ENCODE data around the gene RUVBL1.

Gene RUVBL1

DNA sequence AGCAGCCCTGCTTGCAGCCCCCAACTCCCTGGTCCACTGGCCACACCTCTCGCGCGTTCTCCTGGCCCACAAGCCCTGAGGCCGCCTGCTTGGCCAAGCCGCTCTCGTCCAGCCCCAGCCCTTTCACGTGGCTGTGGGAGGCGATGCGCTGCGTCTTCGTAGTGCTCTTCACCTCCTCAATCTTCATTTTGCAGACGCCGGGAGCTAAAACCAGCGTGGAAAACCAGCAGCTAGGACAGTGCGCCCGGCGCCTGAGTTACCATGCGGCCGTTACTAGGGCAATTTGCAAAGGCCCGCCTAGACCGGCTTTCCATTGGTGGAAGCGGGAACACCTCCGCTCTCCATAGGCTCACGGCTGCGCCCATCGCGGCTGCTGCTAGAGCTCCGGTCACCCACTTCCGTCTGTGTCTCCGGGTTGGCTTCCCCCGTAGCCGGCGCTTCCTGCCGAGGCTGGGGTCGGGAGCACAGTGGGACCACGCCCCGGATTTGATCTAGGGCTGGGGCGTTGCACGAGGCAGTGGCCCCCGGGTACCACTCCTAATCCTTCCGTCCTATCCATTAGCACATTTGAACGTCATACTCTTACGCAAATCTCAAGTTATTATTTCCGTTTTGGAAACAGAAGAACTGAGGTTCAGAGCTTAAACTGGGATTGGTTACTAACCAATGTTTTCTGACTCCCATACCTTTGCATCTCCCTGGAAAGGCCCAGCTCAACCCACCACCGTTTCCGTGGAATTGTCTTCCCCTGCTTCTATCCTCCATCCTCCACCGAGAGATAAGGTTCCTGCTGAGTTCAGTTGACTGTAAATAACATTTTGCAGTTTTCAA, at the start of gene RUVBL1:
Gene RUVBL1, minus strand, starts transcription at position 275 of the 831 bp plus-strand sequence. Its CDS starts 88 bp downstream, at position 187.
- H3K4me3 ChIP-seq (ENCODE audit: low read depth, low read length) = peak within 1 kb of the TSS; percentile 98

DNA sequence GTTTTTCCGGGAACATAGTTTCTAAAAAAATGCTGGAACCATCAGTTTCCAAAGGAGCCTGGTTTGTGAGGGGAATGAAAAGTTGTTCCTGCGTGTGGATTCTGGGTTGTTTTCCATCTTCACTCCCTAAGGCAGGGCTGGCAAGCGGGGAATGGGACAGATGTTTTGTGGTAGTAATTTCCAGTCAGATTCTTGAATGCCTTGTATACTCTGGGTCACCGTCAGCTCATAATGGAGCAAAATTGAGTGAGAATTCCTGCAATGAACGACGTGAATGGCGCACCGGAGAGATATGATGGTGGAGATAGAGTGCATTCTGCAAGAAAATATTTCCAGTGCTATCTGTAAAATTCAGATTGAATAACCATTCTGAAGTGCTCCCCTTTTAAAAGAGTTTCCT, 49.6 kb upstream of the RUVBL1 start:
- no peak overlapping the region for H3K4me3 ChIP-seq (ENCODE audit: low read depth, low read length)

DNA sequence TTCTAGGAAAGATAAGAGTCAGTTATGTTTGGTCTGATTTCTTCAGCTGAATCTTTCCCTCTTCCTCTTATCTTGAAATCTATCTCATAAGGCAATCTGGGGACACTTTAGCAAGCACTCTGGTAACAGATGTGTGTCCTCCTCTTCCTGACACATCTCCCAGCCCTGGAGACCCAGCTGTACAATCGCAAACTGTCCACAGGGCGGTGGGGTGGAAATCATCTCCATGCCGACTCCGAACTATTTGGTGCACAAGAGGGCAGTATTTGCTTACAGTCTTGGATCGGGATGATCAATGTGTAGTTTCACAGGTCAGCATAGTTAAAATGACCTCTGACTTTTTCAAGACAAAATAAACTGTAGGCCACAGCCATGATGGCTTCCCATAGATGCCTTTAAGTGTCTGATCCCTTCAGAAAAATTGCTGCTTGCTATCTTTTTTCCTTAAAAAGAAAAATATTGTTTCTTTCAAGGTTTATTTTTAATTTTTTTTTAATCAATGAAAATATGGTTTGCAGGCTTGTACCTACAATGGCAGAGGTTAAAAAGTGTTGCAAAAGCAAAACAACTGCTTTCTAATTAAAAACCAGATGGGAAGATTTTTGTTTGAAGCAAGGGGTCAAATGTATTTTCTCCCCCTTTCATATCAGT, 47.4 kb upstream of the RUVBL1 start:
- no peak overlapping the region for H3K4me3 ChIP-seq (ENCODE audit: low read depth, low read length)

- H3K4me3 ChIP-seq (ENCODE audit: low read depth, low read length) = no peak overlapping the region
These were observed 45.2 kb upstream of the RUVBL1 start for GRCh38 chr3:128168836-128169235.

- H3K4me3 ChIP-seq (ENCODE audit: low read depth, low read length) = no peak overlapping the region
These were observed 44.5 kb upstream of the RUVBL1 start for GRCh38 chr3:128167973-128168674.

- H3K4me3 ChIP-seq (ENCODE audit: low read depth, low read length) = no peak overlapping the region
These were observed 44.0 kb upstream of the RUVBL1 start for GRCh38 chr3:128167646-128167972.

DNA sequence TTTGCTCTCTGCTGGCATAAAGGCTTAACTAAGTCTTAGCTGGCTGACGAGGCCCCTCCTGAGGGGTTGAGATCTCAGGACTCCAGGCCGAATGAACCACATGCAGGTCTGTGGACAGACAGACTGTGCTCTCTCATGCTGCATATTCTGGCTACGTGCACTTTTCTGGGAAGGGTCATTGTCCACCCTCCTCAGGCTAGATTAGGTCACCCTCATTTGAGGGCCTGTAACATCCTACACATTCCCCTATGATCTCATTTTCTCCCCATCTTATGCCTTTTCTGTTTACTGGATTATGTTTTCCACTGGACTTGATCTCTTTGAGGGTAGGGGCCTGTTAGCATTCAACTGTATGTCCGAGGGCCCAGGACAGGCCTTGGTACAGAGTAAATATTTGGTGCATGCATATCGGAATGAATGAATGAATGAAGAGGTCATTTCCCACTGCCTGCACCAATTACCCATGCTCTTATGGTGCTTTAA, 43.4 kb upstream of the RUVBL1 start:
- no peak overlapping the region for H3K4me3 ChIP-seq (ENCODE audit: low read depth, low read length)

- H3K4me3 ChIP-seq (ENCODE audit: low read depth, low read length) = no peak overlapping the region
These were observed 39.8 kb upstream of the RUVBL1 start for GRCh38 chr3:128163432-128163831.

- no peak overlapping the region for H3K4me3 ChIP-seq (ENCODE audit: low read depth, low read length)
These were observed 37.0 kb upstream of the RUVBL1 start for GRCh38 chr3:128160661-128161060.

GRCh38 chr3:128155616-128156360, 32.2 kb upstream of the RUVBL1 start:
- H3K4me3 ChIP-seq (ENCODE audit: low read depth, low read length) = no peak overlapping the region

DNA sequence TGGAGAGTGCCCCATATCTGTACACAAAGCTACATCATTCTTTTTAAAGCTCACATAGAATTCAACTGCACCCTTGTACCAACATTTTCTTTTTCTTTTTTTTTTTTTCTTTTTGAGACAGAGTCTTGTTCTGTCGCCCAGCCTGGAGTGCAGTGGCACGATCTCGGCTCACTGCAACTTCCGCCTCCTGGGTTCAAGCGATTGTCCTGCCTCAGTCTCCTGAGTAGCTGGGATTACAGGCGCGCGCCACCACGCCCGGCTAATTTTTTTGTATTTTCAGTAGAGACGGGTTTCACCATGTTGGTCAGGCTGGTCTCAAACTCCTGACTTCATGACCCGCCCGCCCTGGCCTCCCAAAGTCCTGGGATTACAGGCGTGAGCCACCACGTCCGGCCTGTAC, 30.7 kb upstream of the RUVBL1 start:
- peak overlapping the region; percentile 89 for H3K4me3 ChIP-seq (ENCODE audit: low read depth, low read length)

- peak within 1 kb of the TSS; percentile 89 for H3K4me3 ChIP-seq (ENCODE audit: low read depth, low read length)
These were observed 29.8 kb upstream of the RUVBL1 start, which contains the start of gene EEFSEC for GRCh38 chr3:128153156-128154041. Gene EEFSEC, plus strand, starts transcription at chr3:128153481. Its CDS starts 27 bp downstream, at chr3:128153508.

- peak overlapping the region; percentile 89 for H3K4me3 ChIP-seq (ENCODE audit: low read depth, low read length)
These were observed 29.0 kb upstream of the RUVBL1 start for GRCh38 chr3:128152419-128153155.

DNA sequence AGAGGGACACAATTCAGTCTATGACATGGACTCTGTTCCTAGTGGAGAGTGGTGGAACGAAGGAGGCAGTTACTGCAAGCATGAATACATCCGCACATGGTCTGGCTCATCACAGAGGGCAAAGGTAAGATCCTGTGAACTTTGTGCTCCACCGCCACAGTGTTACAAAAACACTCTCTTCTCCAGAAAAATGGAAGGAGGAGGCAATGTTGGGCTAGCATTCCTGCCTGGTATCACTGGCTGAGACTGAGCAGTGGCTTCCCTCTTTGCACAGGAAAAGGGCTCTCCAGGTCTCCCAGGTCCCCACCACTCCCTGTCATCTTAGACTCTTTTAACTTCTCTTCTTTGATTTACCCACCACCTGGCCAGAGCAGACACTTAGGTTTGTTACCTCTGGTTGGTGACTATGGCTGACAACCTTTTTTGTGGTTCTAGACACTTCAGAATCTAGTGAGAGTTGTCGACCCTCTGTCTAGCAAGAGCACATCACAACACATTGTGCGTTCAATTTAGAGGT, 28.2 kb upstream of the RUVBL1 start:
- no peak overlapping the region for H3K4me3 ChIP-seq (ENCODE audit: low read depth, low read length)

DNA sequence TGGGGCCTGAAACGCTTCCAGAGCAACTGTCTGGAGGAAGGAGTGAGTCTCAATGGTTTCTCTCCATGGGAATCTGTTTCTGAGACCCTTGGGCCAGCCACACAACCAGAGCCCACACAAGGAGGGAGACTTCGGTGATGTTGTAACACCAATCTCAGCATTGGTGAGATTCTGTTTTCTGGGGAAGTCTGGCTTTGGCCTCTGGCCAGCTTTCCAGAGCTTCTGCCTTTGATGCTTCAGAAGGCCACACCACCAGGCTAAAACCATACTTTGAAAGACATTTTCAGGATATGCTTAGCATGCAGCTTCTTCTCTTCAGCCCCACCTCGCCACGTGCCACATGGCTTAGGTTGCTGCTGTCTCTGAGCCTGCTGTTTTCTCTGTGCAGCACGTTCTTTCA, 26.0 kb upstream of the RUVBL1 start:
- H3K4me3 ChIP-seq (ENCODE audit: low read depth, low read length) = no peak overlapping the region

- no peak overlapping the region for H3K4me3 ChIP-seq (ENCODE audit: low read depth, low read length)
These were observed 22.6 kb upstream of the RUVBL1 start for GRCh38 chr3:128146201-128146600.

GRCh38 chr3:128145279-128145678, 21.7 kb upstream of the RUVBL1 start:
- no peak overlapping the region for H3K4me3 ChIP-seq (ENCODE audit: low read depth, low read length)

DNA sequence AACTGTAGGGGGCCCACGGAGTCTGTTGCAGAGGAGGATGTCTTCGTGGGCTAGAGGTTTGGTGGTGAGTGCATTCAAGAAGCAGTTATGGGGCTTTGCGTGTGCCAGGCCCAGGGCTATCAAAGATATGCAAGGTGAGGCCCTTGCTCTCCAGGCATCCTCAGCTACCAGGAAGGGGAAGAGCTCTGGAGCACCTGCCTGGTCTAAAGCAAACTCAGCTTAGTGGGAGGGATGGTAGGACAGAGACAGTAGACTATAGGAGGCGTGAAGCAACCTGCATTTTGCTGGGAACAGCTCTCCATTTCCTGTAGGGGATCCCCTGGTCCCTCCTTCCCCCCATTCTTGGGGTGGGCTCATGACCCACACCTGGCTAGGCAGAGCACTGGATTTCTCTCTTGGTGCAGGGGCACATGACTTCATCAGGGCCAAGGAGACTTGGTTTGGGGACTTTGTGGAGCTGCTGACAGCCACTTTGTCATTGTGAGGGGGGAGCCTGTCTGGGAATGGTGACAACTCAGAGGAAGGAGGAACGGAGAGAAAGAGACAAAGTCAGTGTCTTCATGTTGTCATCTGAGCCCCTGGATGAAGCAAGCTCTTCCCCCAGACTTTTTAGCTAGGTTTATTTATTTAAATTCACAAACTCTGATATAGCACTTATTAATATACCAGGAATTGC, 21.0 kb upstream of the RUVBL1 start:
- no peak overlapping the region for H3K4me3 ChIP-seq (ENCODE audit: low read depth, low read length)
